ENCODE measurements around the gene PARS2. TPM values are rescaled to one million over a fixed set of nuclear protein-coding genes. Genes with fewer than 3 reads are reported as not detected.

The PARS2 gene
- total and polyA plus RNA-seq, 2 of the 4 experiments (the other 2 are of a cell fraction) = 3.4 to 6.3 TPM

DNA sequence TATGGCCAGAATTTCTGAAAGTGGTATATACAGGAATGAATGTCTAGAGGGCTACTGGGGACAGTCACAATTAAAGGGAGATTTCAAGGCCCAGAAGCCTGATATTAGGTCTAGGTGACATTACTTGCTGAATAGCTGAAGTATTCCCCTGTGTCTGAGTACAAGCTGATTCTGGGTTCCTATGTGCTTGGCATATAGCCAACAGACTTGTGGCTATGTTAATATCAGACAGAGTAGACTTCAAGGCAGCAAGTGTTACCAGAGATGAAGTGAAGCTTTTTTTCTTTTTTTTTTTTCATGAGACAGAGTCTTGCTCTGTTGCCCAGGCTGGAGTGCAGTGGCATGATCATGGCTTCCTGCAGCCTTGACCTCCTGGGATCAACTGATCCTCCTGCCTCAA is 40.3 kb downstream of the PARS2 start:
- Histone ChIP-seq H3K27me3 (ENCODE audit: control insufficient read depth, insufficient read depth, low read length) (no peaks in the 10 kb centered on the region), H3K14ac (replicated peaks; ENCODE audit: low read depth, low read length) (no peak overlapping the region), H2BK120ac (ENCODE audit: low read depth, low read length) (no peak overlapping the region), H3K18ac (ENCODE audit: low read depth, low read length) (no peak overlapping the region), H3K36me3 (ENCODE audit: control insufficient read depth, insufficient read depth, low read length) (peaks cover 28% of the 10 kb centered on the region), H3K23ac (ENCODE audit: low read depth, low read length) (no peak overlapping the region), H2BK5ac (ENCODE audit: low read depth, low read length, poor library complexity, severe bottlenecking) (no peak overlapping the region), H4K5ac (ENCODE audit: low read depth, low read length) (no peak overlapping the region), H3K4me1 (ENCODE audit: control insufficient read depth, insufficient read depth, low read length) (peaks cover 3% of the 10 kb centered on the region; the same call in 1 of the 2 replicates), H3K4ac (ENCODE audit: low read depth, low read length) (no peak overlapping the region), H3K4me3 (ENCODE audit: insufficient read depth, low read depth, low read length) (no peak overlapping the region), H3K27ac (ENCODE audit: insufficient read depth, low read length) (no peak overlapping the region), H4K20me1 (ENCODE audit: insufficient read depth, low read length) (no peaks in the 10 kb centered on the region), H2AK5ac (ENCODE audit: low read depth, low read length) (no peak overlapping the region), H3K79me1 (ENCODE audit: low read depth in 1 of 2, low read length in 2 of 2) (peaks cover 0 to 4% of the 10 kb centered on the region in 2 experiments; a peak in 2 of 4 replicates), H2BK20ac (ENCODE audit: low read depth, low read length) (no peak overlapping the region), H2AFZ (replicated peaks; ENCODE audit: low read length, poor library complexity) (no peak overlapping the region), H3K4me2 (ENCODE audit: low read depth, low read length) (no peak overlapping the region), H3K9me1 (ENCODE audit: insufficient read depth, low read length) (peaks cover 3% of the 10 kb centered on the region; the same call in 1 of the 2 replicates), H3K9ac (ENCODE audit: low read depth, low read length) (no peak overlapping the region), H3K9me3 (ENCODE audit: control insufficient read depth, insufficient read depth, low read length) (peaks cover 6% of the 10 kb centered on the region), H4K91ac (ENCODE audit: insufficient read depth, low read depth, low read length) (no peak overlapping the region), H2AK9ac (replicated peaks; ENCODE audit: low read depth, low read length, poor library complexity) (no peak overlapping the region), H4K8ac (ENCODE audit: low read depth in 2 of 2, low read length in 2 of 2) (no peak overlapping the region), H2BK15ac (ENCODE audit: low read depth, low read length) (no peak overlapping the region), H3K56ac (ENCODE audit: extremely low read depth, insufficient read depth, low read length) (no peak overlapping the region)
- CTCF ChIA-PET = no interaction called here
- intact Hi-C loops (cut with micrococcal nuclease) (no loop called here), in situ Hi-C loops (cut with MboI; ENCODE audit: low sequenced_read_pairs) (no loop called here), dilution Hi-C loops (cut with HindIII; ENCODE audit: low sequenced_read_pairs, unreplicated experiment) (no loop called here)
- ATAC-seq (ENCODE audit: low read depth) = no peak
- TF ChIP-seq FOS (IDR thresholded peaks at IDR 0.05; ENCODE audit: low read depth, low read length) (no peak), RFX5 (IDR thresholded peaks at IDR 0.05; ENCODE audit: low read depth, low read length) (no peak), CHD1 (IDR thresholded peaks at IDR 0.05; ENCODE audit: low read depth, low read length) (no peak), NFE2L2 (IDR thresholded peaks at IDR 0.05; ENCODE audit: low read depth, low read length) (no peak), MAFK (IDR thresholded peaks at IDR 0.05; ENCODE audit: low read depth, low read length) (no peak), MAZ (IDR thresholded peaks at IDR 0.05; ENCODE audit: borderline replicate concordance, low read depth, low read length) (no peak), CEBPB (IDR thresholded peaks at IDR 0.05; ENCODE audit: low read depth, low read length) (no peak), SMC3 (IDR thresholded peaks at IDR 0.05; ENCODE audit: low read depth, low read length) (no peak), RCOR1 (IDR thresholded peaks at IDR 0.05; ENCODE audit: insufficient replicate concordance, low read length) (no peak), RAD21 (IDR thresholded peaks at IDR 0.05; ENCODE audit: low read length) (no peak), BHLHE40 (IDR thresholded peaks at IDR 0.05; ENCODE audit: low read depth, low read length) (no peak), MXI1 (IDR thresholded peaks at IDR 0.05; ENCODE audit: borderline replicate concordance, low read depth, low read length) (no peak), POLR2A (IDR thresholded peaks at IDR 0.05; ENCODE audit: low read depth, low read length) (no peak)
- TF ChIP-seq, protein P1, sequence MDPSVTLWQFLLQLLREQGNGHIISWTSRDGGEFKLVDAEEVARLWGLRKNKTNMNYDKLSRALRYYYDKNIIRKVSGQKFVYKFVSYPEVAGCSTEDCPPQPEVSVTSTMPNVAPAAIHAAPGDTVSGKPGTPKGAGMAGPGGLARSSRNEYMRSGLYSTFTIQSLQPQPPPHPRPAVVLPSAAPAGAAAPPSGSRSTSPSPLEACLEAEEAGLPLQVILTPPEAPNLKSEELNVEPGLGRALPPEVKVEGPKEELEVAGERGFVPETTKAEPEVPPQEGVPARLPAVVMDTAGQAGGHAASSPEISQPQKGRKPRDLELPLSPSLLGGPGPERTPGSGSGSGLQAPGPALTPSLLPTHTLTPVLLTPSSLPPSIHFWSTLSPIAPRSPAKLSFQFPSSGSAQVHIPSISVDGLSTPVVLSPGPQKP (IDR thresholded peaks at IDR 0.05; ENCODE audit: borderline replicate concordance, low read depth, low read length) = no peak
- TF ChIP-seq, protein P2, sequence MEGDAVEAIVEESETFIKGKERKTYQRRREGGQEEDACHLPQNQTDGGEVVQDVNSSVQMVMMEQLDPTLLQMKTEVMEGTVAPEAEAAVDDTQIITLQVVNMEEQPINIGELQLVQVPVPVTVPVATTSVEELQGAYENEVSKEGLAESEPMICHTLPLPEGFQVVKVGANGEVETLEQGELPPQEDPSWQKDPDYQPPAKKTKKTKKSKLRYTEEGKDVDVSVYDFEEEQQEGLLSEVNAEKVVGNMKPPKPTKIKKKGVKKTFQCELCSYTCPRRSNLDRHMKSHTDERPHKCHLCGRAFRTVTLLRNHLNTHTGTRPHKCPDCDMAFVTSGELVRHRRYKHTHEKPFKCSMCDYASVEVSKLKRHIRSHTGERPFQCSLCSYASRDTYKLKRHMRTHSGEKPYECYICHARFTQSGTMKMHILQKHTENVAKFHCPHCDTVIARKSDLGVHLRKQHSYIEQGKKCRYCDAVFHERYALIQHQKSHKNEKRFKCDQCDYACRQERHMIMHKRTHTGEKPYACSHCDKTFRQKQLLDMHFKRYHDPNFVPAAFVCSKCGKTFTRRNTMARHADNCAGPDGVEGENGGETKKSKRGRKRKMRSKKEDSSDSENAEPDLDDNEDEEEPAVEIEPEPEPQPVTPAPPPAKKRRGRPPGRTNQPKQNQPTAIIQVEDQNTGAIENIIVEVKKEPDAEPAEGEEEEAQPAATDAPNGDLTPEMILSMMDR (conservative IDR thresholded peaks at IDR 0.05; ENCODE audit: low read depth, low read length) = no peak
- TF ChIP-seq, protein P3, sequence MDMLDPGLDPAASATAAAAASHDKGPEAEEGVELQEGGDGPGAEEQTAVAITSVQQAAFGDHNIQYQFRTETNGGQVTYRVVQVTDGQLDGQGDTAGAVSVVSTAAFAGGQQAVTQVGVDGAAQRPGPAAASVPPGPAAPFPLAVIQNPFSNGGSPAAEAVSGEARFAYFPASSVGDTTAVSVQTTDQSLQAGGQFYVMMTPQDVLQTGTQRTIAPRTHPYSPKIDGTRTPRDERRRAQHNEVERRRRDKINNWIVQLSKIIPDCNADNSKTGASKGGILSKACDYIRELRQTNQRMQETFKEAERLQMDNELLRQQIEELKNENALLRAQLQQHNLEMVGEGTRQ (IDR thresholded peaks at IDR 0.05; ENCODE audit: low read depth, low read length) = no peak
- no peak for DNase-seq
- POLR2A ChIA-PET (ENCODE audit: unreplicated experiment) = no interaction called here
- BruUV-seq (replicated peaks) = no TSS peak
